ENCODE measurements around the gene HMCN1.
A peak's percentile ranks its signal among the peaks of the same experiment; 100 is the strongest.

Gene HMCN1

GRCh38 chr1:185812934-185813333 lies 78.7 kb downstream of the HMCN1 start:
- no peak overlapping the region for H3K4me3 ChIP-seq (ENCODE audit: low read length)
- TF ChIP-seq CTCF (conservative IDR thresholded peaks at IDR 0.05; ENCODE audit: low read length) = no peak
- no peak for DNase-seq (ENCODE audit: low read depth)

- H3K4me3 ChIP-seq (ENCODE audit: low read length) = no peak overlapping the region
- TF ChIP-seq CTCF (conservative IDR thresholded peaks at IDR 0.05; ENCODE audit: low read length) = peak; percentile 68
- DNase-seq (ENCODE audit: low read depth) = peak; percentile 57
These were observed 79.3 kb downstream of the HMCN1 start for GRCh38 chr1:185813401-185813979.

GRCh38 chr1:185816460-185816859 lies 82.3 kb downstream of the HMCN1 start:
- no peak overlapping the region for H3K4me3 ChIP-seq (ENCODE audit: low read length)
- DNase-seq (ENCODE audit: low read depth) = peak; percentile 88
- TF ChIP-seq CTCF (conservative IDR thresholded peaks at IDR 0.05; ENCODE audit: low read length) = no peak

- H3K4me3 ChIP-seq (ENCODE audit: low read length) = no peak overlapping the region
- no peak for DNase-seq (ENCODE audit: low read depth)
- TF ChIP-seq CTCF (conservative IDR thresholded peaks at IDR 0.05; ENCODE audit: low read length) = no peak
These were observed 85.6 kb downstream of the HMCN1 start for GRCh38 chr1:185819798-185820197.

GRCh38 chr1:185821612-185822385 lies 87.6 kb downstream of the HMCN1 start:
- TF ChIP-seq CTCF (conservative IDR thresholded peaks at IDR 0.05; ENCODE audit: low read length) = no peak
- no peak for DNase-seq (ENCODE audit: low read depth)
- no peak overlapping the region for H3K4me3 ChIP-seq (ENCODE audit: low read length)

GRCh38 chr1:185823467-185823866 lies 89.3 kb downstream of the HMCN1 start:
- peak; percentile 67 for DNase-seq (ENCODE audit: low read depth)
- TF ChIP-seq CTCF (conservative IDR thresholded peaks at IDR 0.05; ENCODE audit: low read length) = no peak
- H3K4me3 ChIP-seq (ENCODE audit: low read length) = no peak overlapping the region

GRCh38 chr1:185824106-185824505 lies 89.9 kb downstream of the HMCN1 start:
- peak; percentile 31 for DNase-seq (ENCODE audit: low read depth)
- TF ChIP-seq CTCF (conservative IDR thresholded peaks at IDR 0.05; ENCODE audit: low read length) = no peak
- no peak overlapping the region for H3K4me3 ChIP-seq (ENCODE audit: low read length)
